Activated CD4-positive, alpha-beta T cell treated with anti-CD3 and anti-CD28 coated beads for 4 hours (primary cell): ENCODE data around the gene THSD4.
"Not testable (repeated sequence)": the region's sequence is repeated elsewhere in the genome, so short reads cannot be mapped to it uniquely, and the experiment has no call there.

Experiments
- DNase-seq, 2 donors: peaks; one replicate each; pipeline ENCODE4 v3.0.0-alpha.2; 2020

THSD4 gene

GRCh38 chr15:71362556-71362955, 247.3 kb downstream of the THSD4 start:
- no peak for DNase-seq

GRCh38 chr15:71362987-71363968, 248.0 kb downstream of the THSD4 start:
- DNase-seq: no peak

GRCh38 chr15:71364117-71364584, 248.9 kb downstream of the THSD4 start:
- DNase-seq: no peak

- no peak for DNase-seq
Observed at GRCh38 chr15:71366522-71366921, 251.3 kb downstream of the THSD4 start.

- DNase-seq: no peak
Observed at GRCh38 chr15:71366926-71367325, 251.7 kb downstream of the THSD4 start.

GRCh38 chr15:71367737-71368136, 252.5 kb downstream of the THSD4 start:
- not testable (repeated sequence) for DNase-seq

GRCh38 chr15:71372769-71373168, 257.5 kb downstream of the THSD4 start:
- peak in 1 of 2 donors; percentile 2 for DNase-seq

DNA sequence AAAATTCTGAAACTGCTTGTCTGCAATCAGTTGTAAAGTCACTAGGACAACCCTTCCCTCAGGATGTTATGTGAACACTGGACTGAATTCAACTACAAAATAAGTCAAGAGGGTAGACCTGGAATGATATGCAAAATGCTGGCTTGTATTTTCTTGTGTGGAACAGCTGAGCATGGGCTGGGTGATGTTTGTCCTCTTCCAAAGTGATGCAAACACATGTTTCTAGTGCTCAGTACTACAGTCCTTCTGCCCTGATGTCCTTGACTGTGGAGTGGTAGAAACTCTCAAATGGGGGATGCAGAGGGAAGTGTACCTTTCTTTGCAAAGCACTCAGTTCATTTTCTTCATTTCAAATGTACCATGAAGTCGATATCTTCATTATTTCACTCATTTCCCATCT, 258.6 kb downstream of the THSD4 start:
- DNase-seq: no peak

- DNase-seq: no peak
Observed at GRCh38 chr15:71374607-71375352, 259.5 kb downstream of the THSD4 start.

DNA sequence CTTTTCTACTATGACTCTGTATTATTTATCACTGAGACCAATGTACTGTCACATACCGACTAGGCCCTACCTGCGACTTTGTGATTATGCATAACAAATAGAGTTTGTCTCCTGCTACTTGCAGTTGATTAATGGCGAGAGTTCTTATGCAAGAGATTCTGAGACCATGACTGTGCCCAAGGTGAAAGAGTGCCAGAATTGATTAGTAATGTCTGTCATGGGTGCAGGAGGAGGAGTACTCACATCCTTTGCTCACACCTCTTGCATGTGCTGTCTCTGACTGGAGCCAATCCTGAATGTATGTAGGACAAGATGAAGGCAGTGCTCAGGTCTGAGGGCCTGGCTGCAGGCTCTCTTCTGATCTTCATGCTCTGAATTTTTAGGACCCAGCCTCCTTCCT, 260.7 kb downstream of the THSD4 start:
- DNase-seq: no peak

- no peak for DNase-seq
Observed at GRCh38 chr15:71379893-71380292, 264.6 kb downstream of the THSD4 start.

DNA sequence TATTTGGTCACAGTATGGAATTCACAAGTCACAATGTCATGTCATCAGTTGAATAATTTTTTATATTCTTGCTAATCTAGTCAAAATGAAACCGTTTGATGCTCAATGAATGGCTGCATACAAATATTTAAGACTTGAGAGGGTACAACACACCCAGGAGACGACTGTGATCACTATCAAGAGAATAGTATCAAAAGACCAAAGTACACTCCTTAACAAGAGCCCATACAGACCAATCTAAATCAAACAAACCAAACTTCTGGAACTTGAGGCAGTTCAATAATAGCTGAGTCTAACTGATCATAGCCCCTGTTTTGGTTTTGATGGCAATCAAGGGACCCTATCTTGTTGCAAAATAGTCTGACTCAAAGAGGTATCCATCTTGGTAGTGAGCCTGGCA, 265.1 kb downstream of the THSD4 start:
- DNase-seq: no peak

GRCh38 chr15:71384501-71384900, 269.2 kb downstream of the THSD4 start:
- DNase-seq: no peak

GRCh38 chr15:71385026-71385425, 269.8 kb downstream of the THSD4 start:
- DNase-seq: no peak

DNA sequence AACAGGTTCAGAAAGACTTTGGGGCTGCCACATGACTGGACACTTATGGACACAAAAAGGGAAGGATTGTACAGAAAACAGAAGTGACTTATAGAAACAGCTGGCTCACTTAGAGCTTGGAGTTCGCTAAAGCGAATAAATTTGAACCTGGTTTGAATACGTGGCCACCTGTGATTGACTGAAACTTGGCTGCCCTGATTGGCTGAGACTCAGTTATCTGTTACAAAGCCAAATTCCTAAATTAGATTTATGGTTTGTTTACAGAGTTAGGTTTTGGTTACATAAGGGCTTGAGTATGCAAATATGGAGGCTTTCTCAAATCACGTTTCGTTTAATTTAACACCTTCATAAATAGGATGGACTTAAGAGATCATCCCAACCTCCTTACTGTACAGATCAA, 270.2 kb downstream of the THSD4 start:
- DNase-seq: no peak

- no peak for DNase-seq
Observed at GRCh38 chr15:71386005-71386404, 270.7 kb downstream of the THSD4 start.

GRCh38 chr15:71386448-71387236, 271.4 kb downstream of the THSD4 start:
- no peak for DNase-seq

DNA sequence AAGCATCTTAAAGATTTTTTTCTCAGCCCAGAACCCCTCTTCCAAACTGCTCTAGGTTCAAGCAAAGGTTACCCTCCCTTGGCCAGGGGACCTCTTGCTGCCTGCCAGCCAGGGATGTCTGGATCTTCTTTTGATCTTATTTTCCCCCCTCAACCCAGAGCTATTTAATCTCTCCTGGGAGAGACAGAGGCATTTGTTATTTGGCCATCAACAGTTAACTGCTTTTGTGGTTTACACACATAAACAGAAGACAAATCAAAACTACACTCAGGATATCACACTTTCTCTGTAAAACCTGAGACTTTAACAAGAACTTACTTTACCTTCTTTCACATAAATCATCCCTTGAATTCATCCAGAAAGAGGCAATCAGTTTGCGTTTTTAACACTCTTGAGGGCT, 272.5 kb downstream of the THSD4 start:
- no peak for DNase-seq

DNA sequence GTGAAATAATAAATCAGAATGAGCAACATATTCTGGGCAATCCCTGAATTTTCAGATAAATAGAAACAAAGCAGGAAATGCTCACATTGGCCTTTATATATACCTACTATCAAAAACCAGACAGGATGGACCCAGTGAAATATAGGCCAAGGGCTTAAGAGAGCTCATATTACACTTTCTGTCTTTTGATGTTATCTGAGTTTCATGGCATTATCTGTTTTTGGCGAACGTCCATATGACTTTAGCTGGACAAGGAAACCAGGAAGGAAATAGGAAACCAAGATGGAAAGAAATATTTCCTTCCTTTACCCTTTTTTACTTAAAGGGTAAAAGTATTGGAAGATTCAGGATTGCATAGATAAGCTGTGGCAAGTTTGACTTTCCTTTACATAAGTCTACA, 274.8 kb downstream of the THSD4 start:
- no peak for DNase-seq

DNA sequence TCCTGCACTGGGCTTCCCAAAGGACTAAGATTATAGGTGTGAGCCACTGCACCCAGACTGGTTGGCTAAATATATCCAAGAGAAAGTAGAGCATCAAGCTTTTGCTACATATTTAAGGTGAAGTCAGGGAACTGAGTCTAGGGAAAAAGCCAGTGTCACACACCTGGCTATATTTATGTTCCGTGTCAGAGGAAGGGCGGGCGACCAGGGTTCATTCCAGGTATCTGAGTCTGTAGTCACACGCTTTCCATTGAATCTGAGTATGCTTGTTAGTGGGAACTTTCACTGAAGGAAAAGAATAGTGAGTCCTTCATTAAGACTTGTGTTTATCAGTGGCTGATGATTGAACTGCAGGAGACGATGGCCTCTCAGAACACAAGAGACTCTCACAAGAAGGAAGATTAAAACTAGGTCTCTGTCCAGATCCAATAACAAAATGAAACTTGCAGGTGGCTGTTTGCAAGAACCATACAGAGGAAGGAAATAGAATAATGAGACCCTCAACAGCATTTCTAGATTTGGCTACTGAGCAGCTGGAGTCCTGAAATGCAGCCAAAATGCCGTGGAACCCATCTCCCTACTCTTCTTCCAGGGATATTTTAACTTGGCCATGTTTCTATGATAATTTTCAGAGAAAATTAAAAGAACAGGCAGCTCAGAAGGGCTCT, 276.3 kb downstream of the THSD4 start:
- DNase-seq: no peak

DNA sequence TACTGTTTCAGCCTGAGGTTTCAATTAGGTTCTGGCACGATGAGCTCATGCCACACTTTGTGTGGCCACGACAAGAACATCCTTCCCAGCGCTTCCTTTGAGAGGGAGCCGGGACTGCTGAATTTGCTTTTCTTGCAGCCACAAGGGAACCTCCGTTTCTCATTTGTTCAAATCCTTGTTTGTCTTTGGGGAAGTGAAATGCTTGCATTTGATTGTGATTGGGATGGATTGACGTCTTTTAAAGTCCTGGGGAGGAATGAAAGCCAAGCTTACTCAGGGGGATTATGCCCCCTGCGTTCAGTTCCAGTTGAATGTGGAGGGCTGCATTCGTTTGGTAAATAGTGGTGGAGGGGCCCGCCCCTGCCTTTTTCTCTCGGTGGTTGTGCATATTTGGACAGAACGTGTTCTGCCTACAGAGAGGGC, 277.6 kb downstream of the THSD4 start:
- DNase-seq: no peak

- no peak for DNase-seq
Observed at GRCh38 chr15:71393383-71393782, 278.1 kb downstream of the THSD4 start.
